ENCODE measurements around the gene CGNL1.

- no peak for TF ChIP-seq SCRT2 (tag by site-specific recombination; IDR thresholded peaks at IDR 0.05)
- TF ChIP-seq ZFP3 (tag by site-specific recombination; IDR thresholded peaks at IDR 0.05; ENCODE audit: low read depth), result no peak
- no peak for TF ChIP-seq ZNF596 (tag by site-specific recombination; IDR thresholded peaks at IDR 0.05)
- no peak for TF ChIP-seq ZNF398 (tag by site-specific recombination; IDR thresholded peaks at IDR 0.05)
- no peak for TF ChIP-seq CTCF (tag by site-specific recombination; IDR thresholded peaks at IDR 0.05)
- TF ChIP-seq REST (tag by site-specific recombination; IDR thresholded peaks at IDR 0.05), result no peak
Observed at GRCh38 chr15:57382969-57383368, 6.7 kb downstream of the CGNL1 start.
